SK-N-SH treated with all-trans-retinoic acid at 6 μM for 48 hours (cell line): ENCODE results near the gene DIAPH3.

Source experiments
- ARNTL ChIP-seq: fragments of 450-650 bp; formaldehyde crosslinking; IDR thresholded peaks from 2 replicates; pipeline ENCODE4 v1.5.0; 2020; ENCODE audit warnings: low read depth, mild to moderate bottlenecking, moderate library complexity, borderline replicate concordance
- BACH2 ChIP-seq: fragments of 250-450 bp; sonication (Bioruptor Pico); IDR thresholded peaks from 2 replicates; pipeline ENCODE4 v1.9.0; 2021; ENCODE audit warnings: mild to moderate bottlenecking, borderline replicate concordance
- CREB5 ChIP-seq: fragments of 250-450 bp; sonication (Bioruptor Pico); IDR thresholded peaks from 2 replicates; pipeline ENCODE4 v1.5.1; 2020; ENCODE audit warnings: low read depth, mild to moderate bottlenecking, moderate library complexity
- RARB ChIP-seq: fragments of 250-450 bp; sonication (Bioruptor Pico); IDR thresholded peaks from 2 replicates; pipeline ENCODE4 v1.8.0; 2021; ENCODE audit warnings: mild to moderate bottlenecking, moderate library complexity
- SNAI2 ChIP-seq: fragments of 250-450 bp; sonication (Bioruptor Pico); IDR thresholded peaks from 2 replicates; pipeline ENCODE4 v1.5.0; 2020; ENCODE audit warnings: mild to moderate bottlenecking, moderate library complexity
- TCF4 ChIP-seq: fragments of 250-450 bp; sonication (Bioruptor Pico); IDR thresholded peaks from 2 replicates; pipeline ENCODE4 v1.8.0; 2021; ENCODE audit warnings: mild to moderate bottlenecking, moderate library complexity, borderline replicate concordance
- ZC3H10 ChIP-seq: fragments of 250-450 bp; sonication (Bioruptor Pico); IDR thresholded peaks from 2 replicates; pipeline ENCODE4 v1.5.1; 2021; ENCODE audit warnings: mild to moderate bottlenecking, moderate library complexity
- ZFP3 ChIP-seq: fragments of 250-450 bp; sonication (Bioruptor Pico); IDR thresholded peaks from 2 replicates; pipeline ENCODE4 v1.5.0; 2020; ENCODE audit warnings: mild to moderate bottlenecking, moderate library complexity
- ZFP30 ChIP-seq: fragments of 450-650 bp; formaldehyde crosslinking; IDR thresholded peaks from 2 replicates; pipeline ENCODE4 v1.5.0; 2022; ENCODE audit warnings: mild to moderate bottlenecking, moderate library complexity
- ZNF565 ChIP-seq: fragments of 450-650 bp; formaldehyde crosslinking; conservative IDR thresholded peaks from 2 replicates; pipeline ENCODE4 v1.5.0; 2020; ENCODE audit warnings: low read depth, mild to moderate bottlenecking, moderate library complexity
- ZNF8 ChIP-seq: fragments of 450-650 bp; formaldehyde crosslinking; IDR thresholded peaks from 2 replicates; pipeline ENCODE4 v1.5.0; 2020; ENCODE audit warnings: mild to moderate bottlenecking, moderate library complexity
- TF ChIP-seq, protein P1 (sequence below): fragments of 250-450 bp; sonication (Bioruptor Pico); IDR thresholded peaks from 2 replicates; pipeline ENCODE4 v1.8.0; 2020; ENCODE audit warnings: mild to moderate bottlenecking, moderate library complexity, borderline replicate concordance
- TF ChIP-seq, protein P2 (sequence below): fragments of 250-450 bp; sonication (Bioruptor Pico); IDR thresholded peaks from 2 replicates; pipeline ENCODE4 v1.8.0; 2021; ENCODE audit warnings: low read depth, mild to moderate bottlenecking, moderate library complexity, borderline replicate concordance
- TF ChIP-seq, protein P3 (sequence below): fragments of 250-450 bp; sonication (Bioruptor Pico); IDR thresholded peaks from 2 replicates; pipeline ENCODE4 v1.5.1; 2021; ENCODE audit warnings: mild to moderate bottlenecking, moderate library complexity

- TF ChIP-seq ZC3H10 (CRISPR knock-in tag) (no peak), ZNF565 (CRISPR knock-in tag) (no peak), ARNTL (CRISPR knock-in tag) (no peak), TCF4 (CRISPR knock-in tag) (no peak), ZFP30 (CRISPR knock-in tag) (no peak), CREB5 (CRISPR knock-in tag) (no peak), RARB (CRISPR knock-in tag) (no peak), ZNF8 (CRISPR knock-in tag) (no peak), BACH2 (CRISPR knock-in tag) (no peak), SNAI2 (CRISPR knock-in tag) (no peak), ZFP3 (CRISPR knock-in tag) (no peak)
- TF ChIP-seq, protein P1, sequence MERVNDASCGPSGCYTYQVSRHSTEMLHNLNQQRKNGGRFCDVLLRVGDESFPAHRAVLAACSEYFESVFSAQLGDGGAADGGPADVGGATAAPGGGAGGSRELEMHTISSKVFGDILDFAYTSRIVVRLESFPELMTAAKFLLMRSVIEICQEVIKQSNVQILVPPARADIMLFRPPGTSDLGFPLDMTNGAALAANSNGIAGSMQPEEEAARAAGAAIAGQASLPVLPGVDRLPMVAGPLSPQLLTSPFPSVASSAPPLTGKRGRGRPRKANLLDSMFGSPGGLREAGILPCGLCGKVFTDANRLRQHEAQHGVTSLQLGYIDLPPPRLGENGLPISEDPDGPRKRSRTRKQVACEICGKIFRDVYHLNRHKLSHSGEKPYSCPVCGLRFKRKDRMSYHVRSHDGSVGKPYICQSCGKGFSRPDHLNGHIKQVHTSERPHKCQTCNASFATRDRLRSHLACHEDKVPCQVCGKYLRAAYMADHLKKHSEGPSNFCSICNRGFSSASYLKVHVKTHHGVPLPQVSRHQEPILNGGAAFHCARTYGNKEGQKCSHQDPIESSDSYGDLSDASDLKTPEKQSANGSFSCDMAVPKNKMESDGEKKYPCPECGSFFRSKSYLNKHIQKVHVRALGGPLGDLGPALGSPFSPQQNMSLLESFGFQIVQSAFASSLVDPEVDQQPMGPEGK (CRISPR knock-in tag): no peak
- TF ChIP-seq, protein P2, sequence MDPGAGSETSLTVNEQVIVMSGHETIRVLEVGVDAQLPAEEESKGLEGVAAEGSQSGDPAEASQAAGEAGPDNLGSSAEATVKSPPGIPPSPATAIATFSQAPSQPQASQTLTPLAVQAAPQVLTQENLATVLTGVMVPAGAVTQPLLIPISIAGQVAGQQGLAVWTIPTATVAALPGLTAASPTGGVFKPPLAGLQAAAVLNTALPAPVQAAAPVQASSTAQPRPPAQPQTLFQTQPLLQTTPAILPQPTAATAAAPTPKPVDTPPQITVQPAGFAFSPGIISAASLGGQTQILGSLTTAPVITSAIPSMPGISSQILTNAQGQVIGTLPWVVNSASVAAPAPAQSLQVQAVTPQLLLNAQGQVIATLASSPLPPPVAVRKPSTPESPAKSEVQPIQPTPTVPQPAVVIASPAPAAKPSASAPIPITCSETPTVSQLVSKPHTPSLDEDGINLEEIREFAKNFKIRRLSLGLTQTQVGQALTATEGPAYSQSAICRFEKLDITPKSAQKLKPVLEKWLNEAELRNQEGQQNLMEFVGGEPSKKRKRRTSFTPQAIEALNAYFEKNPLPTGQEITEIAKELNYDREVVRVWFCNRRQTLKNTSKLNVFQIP: no peak
- TF ChIP-seq, protein P3, sequence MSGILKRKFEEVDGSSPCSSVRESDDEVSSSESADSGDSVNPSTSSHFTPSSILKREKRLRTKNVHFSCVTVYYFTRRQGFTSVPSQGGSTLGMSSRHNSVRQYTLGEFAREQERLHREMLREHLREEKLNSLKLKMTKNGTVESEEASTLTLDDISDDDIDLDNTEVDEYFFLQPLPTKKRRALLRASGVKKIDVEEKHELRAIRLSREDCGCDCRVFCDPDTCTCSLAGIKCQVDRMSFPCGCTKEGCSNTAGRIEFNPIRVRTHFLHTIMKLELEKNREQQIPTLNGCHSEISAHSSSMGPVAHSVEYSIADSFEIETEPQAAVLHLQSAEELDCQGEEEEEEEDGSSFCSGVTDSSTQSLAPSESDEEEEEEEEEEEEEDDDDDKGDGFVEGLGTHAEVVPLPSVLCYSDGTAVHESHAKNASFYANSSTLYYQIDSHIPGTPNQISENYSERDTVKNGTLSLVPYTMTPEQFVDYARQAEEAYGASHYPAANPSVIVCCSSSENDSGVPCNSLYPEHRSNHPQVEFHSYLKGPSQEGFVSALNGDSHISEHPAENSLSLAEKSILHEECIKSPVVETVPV (CRISPR knock-in tag): no peak
Observed at GRCh38 chr13:59677966-59678814, 485.5 kb downstream of the DIAPH3 start.
